ENCODE results near the gene MAP2.
"Not testable (repeated sequence)": the region's sequence is repeated elsewhere in the genome, so short reads cannot be mapped to it uniquely, and the experiment has no call there.

The MAP2 gene

GRCh38 chr2:209474960-209475359 lies 51.1 kb downstream of the MAP2 start:
- no peak for DNase-seq (ENCODE audit: low read depth in 2 of 2)

GRCh38 chr2:209476367-209477208 lies 52.7 kb downstream of the MAP2 start:
- DNase-seq (ENCODE audit: low read depth in 2 of 2): no peak

- not testable (repeated sequence) for DNase-seq (ENCODE audit: low read depth in 2 of 2)
These were observed 68.4 kb downstream of the MAP2 start for GRCh38 chr2:209492296-209492695.

- DNase-seq (ENCODE audit: low read depth in 2 of 2): not testable (repeated sequence)
These were observed 71.3 kb downstream of the MAP2 start for GRCh38 chr2:209495068-209495620.

- DNase-seq (ENCODE audit: low read depth in 2 of 2): no peak
These were observed 72.2 kb downstream of the MAP2 start for GRCh38 chr2:209495855-209496585.

- DNase-seq (ENCODE audit: low read depth in 2 of 2): no peak
These were observed 72.7 kb downstream of the MAP2 start for GRCh38 chr2:209496586-209496982.

- no peak for DNase-seq (ENCODE audit: low read depth in 2 of 2)
These were observed 74.8 kb downstream of the MAP2 start for GRCh38 chr2:209498614-209499013.

GRCh38 chr2:209499069-209499468 lies 75.2 kb downstream of the MAP2 start:
- DNase-seq (ENCODE audit: low read depth in 2 of 2): no peak

- DNase-seq (ENCODE audit: low read depth in 2 of 2): no peak
These were observed 77.7 kb downstream of the MAP2 start for GRCh38 chr2:209501579-209501978.

GRCh38 chr2:209505410-209505809 lies 81.6 kb downstream of the MAP2 start:
- DNase-seq (ENCODE audit: low read depth in 2 of 2): no peak

GRCh38 chr2:209508255-209508654 lies 84.4 kb downstream of the MAP2 start:
- no peak for DNase-seq (ENCODE audit: low read depth in 2 of 2)

GRCh38 chr2:209511637-209512036 lies 87.8 kb downstream of the MAP2 start:
- no peak for DNase-seq (ENCODE audit: low read depth in 2 of 2)

- no peak for DNase-seq (ENCODE audit: low read depth in 2 of 2)
These were observed 89.1 kb downstream of the MAP2 start for GRCh38 chr2:209512971-209513370.

- DNase-seq (ENCODE audit: low read depth in 2 of 2): no peak
These were observed 93.6 kb downstream of the MAP2 start for GRCh38 chr2:209517436-209517835.

- no peak for DNase-seq (ENCODE audit: low read depth in 2 of 2)
These were observed 95.4 kb downstream of the MAP2 start for GRCh38 chr2:209519271-209519670.

GRCh38 chr2:209519906-209520305 lies 96.1 kb downstream of the MAP2 start:
- DNase-seq (ENCODE audit: low read depth in 2 of 2): no peak

- no peak for DNase-seq (ENCODE audit: low read depth in 2 of 2)
These were observed 99.3 kb downstream of the MAP2 start for GRCh38 chr2:209523041-209523740.

- DNase-seq (ENCODE audit: low read depth in 2 of 2): no peak
These were observed 100.0 kb downstream of the MAP2 start for GRCh38 chr2:209523867-209524266.

GRCh38 chr2:209525331-209525730 lies 101.5 kb downstream of the MAP2 start:
- no peak for DNase-seq (ENCODE audit: low read depth in 2 of 2)

GRCh38 chr2:209525834-209526281 lies 102.0 kb downstream of the MAP2 start:
- DNase-seq (ENCODE audit: low read depth in 2 of 2): no peak

GRCh38 chr2:209526561-209526960 lies 102.7 kb downstream of the MAP2 start:
- DNase-seq (ENCODE audit: low read depth in 2 of 2): no peak

GRCh38 chr2:209529579-209529978 lies 105.7 kb downstream of the MAP2 start:
- DNase-seq (ENCODE audit: low read depth in 2 of 2): no peak

Data from stimulated activated CD8-positive, alpha-beta memory T cell treated with anti-CD3 and anti-CD28 coated beads, Interleukin-2, amount 100 ng/mL, for 1 hour (primary cell).